ENCODE results near the gene DHRS13.

GRCh38 chr17:28854457-28855335 lies 48.2 kb downstream of the DHRS13 start, which contains the start of gene ERAL1:
- TF ChIP-seq CTCF (conservative IDR thresholded peaks at IDR 0.05; ENCODE audit: low read length) (peak; percentile 25; the same call in 1 of the 2 replicates), EZH2phosphoT487 (IDR thresholded peaks at IDR 0.05; ENCODE audit: borderline replicate concordance, low read depth, low read length) (no peak)
